G401 (cell line): ENCODE results near the gene COL9A3. TPM values are rescaled to one million over a fixed set of nuclear protein-coding genes. Genes with fewer than 3 reads are reported as not detected.

ENCODE experiments used
- DNase-seq: peaks from one replicate; pipeline ENCODE4 v3.0.0-alpha.2; 2015; ENCODE audit warnings: low spot score
- in situ Hi-C: cut with HindIII; loops from 2 replicates; pipeline ENCODE4 v1.10.0; 2016; ENCODE audit warnings: low sequenced_read_pairs, mixed read lengths
- total RNA-seq: library from RNA; depleted of rRNA; stranded (reverse); fragments of >200 nt; shearing (Covaris generic); gene quantifications from 2 replicates; pipeline ENCODE4 v1.2.3, GENCODE V29; 2014; rRNA removed

The COL9A3 gene
- 8.6 TPM in 2 replicates for total RNA-seq

GRCh38 chr20:62816884-62817873, at the start of gene COL9A3:
COL9A3 (plus strand) TSS chr20:62817050; CDS start chr20:62817065, 15 bp downstream.
- in situ Hi-C loops: no loop called here

DNA sequence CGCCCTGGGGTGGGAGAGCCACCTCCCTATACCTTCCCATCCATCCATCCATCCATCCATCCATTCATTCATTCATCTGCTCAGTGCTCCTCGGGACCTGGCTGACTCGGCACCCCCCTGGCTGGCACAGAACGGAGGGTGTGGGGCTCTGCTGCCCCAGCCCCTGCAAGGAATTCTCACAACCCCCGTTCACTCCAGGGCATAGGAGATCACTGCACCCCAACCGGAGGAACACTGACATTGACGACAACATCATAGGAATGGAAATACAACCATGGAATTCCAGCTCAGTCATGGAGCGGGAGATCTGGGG, 48.7 kb upstream of the COL9A3 start:
- in situ Hi-C loops: no loop called here
- DNase-seq: no peak

More at GRCh38 chr20:62816884-62817873, at the start of gene COL9A3:
- DNase-seq: no peak

DNA sequence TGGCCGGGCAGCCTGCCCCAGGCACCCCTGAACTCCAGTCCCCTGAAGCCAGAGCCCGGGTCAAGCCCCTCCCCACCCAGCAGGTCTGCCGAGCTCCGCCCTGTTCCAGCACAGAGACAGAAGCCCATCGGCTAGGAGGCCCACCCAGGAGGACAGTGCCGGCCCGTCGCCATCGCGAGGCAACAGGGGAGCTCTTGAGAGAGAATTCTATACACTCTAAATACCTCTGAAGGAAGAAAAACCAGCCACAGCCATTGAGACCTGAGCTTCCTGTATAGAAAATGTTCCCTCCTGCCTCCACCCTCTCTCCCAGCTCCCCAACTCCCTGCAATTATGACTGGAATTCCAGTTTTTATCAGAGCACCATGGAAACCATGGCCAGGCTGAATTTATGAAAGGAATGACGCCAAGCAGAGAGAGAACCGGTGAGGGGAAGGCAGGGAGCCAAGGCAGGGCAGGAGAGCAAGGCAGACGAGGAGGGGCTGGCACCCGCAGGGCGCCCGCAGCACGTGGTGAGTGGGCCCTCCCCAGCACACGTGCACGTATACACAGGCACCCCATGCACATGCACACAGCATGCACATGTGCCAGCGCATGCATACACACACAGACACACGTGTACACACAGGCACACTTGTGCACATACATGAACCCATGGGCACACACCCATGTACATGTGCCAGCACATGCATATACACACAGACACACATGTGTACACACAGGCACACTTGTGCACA, 48.1 kb upstream of the COL9A3 start:
- in situ Hi-C loops: no loop called here
- no peak for DNase-seq

- DNase-seq: no peak
- in situ Hi-C loops: no loop called here
Measured at GRCh38 chr20:62769346-62770071, 47.3 kb upstream of the COL9A3 start.

GRCh38 chr20:62770111-62770910, 46.5 kb upstream of the COL9A3 start:
- in situ Hi-C loops: no loop called here
- DNase-seq: no peak

DNA sequence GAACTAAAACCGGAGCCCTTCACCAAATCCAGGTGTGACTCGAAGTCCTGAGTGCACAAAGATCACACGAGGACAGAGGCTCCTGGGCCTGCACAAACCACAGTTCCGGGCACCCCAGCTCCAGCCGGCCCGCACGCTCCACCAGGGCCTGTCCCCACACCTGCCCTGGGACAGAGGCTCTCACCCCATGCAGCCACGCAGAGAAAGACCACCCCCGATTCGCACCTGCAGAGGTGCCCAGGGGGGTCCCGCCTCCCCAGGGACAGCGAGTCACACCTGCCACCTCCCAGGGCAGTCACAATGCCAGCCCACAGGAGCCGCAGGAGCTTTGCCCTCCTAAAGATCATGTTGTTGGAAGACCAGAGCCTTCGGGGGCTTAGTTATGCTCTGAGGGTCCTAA, 45.9 kb upstream of the COL9A3 start:
- DNase-seq: no peak
- in situ Hi-C loops: no loop called here

DNA sequence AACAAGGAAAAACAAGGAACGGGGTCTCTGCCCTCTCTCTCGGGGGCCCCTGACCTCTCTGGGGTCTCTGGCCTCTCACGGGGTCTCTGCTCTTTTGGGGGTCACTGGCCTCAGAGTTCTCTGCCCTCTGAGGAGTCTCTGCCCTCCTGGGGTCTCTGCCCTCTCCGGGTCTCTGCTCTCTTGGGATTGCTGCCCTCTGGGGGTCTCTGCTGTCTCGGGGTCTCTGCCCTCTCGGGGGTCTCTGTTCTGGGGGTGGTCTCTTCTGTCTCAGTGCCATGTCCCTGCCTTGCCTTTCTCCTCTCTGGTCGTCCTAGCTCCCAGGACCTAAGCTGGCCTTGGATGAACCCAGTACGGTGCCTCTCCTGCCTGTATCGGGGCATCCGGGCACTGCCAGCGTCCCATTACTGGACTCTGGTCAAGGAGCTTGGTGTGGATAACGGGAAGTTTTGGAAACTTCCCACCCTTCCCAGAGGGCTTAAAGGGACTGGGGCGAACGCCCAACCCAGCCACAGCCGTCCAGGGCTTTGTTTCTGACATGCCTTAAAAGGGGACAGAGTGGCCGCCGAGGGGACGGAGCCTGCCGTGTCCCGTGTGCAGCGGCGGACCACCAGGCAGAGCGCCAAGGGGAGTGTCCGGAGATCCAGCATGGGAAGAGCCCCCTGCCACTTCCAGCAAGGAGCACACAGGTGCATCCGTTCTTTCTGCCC, 45.3 kb upstream of the COL9A3 start:
- in situ Hi-C loops: no loop called here
- no peak for DNase-seq

GRCh38 chr20:62772103-62772611, 44.7 kb upstream of the COL9A3 start:
- in situ Hi-C loops: no loop called here
- DNase-seq: no peak

- DNase-seq: no peak
Measured at GRCh38 chr20:62772619-62772989, 44.2 kb upstream of the COL9A3 start.

GRCh38 chr20:62772990-62773844, 43.6 kb upstream of the COL9A3 start:
- peak; percentile 75 for DNase-seq
- in situ Hi-C loops: no loop called here

More at GRCh38 chr20:62772619-62772989, 44.2 kb upstream of the COL9A3 start:
- in situ Hi-C loops: no loop called here

- DNase-seq: no peak
- in situ Hi-C loops: no loop called here
Measured at GRCh38 chr20:62773845-62774714, 42.8 kb upstream of the COL9A3 start.

GRCh38 chr20:62774762-62775161, 42.1 kb upstream of the COL9A3 start:
- no peak for DNase-seq
- in situ Hi-C loops: no loop called here

- in situ Hi-C loops: no loop called here
- no peak for DNase-seq
Measured at GRCh38 chr20:62775206-62775605, 41.6 kb upstream of the COL9A3 start.

DNA sequence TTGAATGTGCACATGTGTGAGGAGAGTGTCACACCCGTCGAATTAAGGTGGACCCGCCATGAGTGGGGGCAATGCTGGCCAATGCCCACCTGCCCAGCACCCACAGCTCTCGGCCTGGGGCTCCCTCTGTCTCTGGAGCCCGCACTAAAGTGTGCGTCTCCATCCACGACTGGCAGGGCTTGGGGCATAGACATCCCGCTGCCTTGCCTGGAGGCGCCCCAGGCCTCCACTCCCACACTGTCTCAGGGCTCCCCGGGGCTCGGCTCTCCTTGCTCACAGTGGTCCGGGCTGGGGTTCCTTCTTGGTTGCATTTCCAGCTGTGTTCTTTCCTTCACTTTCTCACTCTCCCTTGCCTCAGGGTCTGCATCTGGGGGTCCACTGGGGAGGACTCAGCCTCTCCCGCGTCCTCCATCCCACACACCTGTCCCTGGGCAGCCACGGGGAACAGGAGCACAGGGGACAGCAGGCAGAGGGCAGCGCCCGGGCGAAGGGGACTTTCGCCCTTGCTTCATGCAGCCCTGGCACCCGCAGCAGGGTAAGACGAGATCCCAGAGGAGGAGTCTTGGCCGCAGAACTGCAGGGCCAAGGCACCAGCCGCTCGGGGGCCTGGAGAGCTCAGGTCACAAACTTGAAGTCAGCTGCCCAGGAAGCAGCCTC, 40.7 kb upstream of the COL9A3 start:
- in situ Hi-C loops: no loop called here
- no peak for DNase-seq

DNA sequence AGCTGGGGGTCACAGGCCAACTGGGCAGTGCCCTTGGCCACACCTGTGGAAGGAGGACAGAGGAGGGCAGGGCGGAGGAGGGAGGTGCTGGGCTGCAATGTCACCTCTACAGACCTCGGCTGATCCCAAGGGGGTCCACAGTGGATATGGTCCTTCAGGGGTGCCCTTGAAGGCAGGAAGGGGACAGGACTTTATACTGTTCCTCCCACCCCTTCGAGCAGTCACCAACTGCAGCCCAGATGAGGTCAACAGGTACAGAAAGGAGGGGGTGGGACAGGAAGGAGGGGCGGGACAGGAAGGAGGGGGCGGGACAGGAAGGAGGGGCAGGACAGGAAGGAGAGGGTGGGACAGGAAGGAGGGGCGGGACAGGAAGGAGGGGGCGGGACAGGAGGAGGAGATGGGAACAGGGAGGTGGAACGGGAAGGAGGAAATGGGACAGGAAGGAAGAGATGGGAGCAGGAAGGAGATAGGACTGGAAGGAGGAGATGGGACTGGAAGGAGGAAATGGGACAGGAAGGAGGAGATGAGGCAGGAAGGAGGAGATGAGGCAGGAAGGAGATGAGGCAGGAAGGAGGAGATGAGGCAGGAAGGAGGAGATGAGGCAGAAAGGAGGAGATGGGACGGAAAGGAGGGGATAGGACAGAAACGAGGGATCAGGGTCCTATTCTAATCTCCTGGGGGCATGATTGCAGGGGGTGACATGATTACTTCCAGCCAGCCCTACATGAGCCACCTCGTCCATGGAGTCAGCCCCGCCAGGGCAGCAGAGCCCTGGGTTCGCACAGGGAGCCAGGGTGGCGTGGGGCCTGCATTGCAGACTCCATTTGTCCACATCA, 39.9 kb upstream of the COL9A3 start:
- no peak for DNase-seq
- in situ Hi-C loops: no loop called here
